T-helper 17 cell (primary cell): ENCODE results near the gene KIF20B. TPM values are rescaled to one million over a fixed set of nuclear protein-coding genes. Genes with fewer than 3 reads are reported as not detected.
A peak's percentile ranks its signal among the peaks of the same experiment; 100 is the strongest.

Experiments
- ATAC-seq: fragments of 150-1000 bp; cut with Tn5 transposase; 2 replicates; pipeline ENCODE4 v1.10.0; 2021; ENCODE audit warnings: mild to moderate bottlenecking, moderate library complexity
- DNase-seq, 3 donors: peaks; one replicate each; pipeline versions ENCODE4 v3.0.0 to v3.0.0-alpha.2; 2020 to 2021
- H3K9me3 ChIP-seq: one replicate; pipeline ENCODE4 v1.7.0; 2013; ENCODE audit warnings: low read length, mild to moderate bottlenecking; ENCODE audit not compliant: control insufficient read depth, poor library complexity, severe bottlenecking
- H3K27ac Mint-ChIP-seq: one replicate; pipeline ENCODE4 v1.8.0; 2022; ENCODE audit warnings: mild to moderate bottlenecking, moderate library complexity, mixed read lengths
- H3K27me3 Mint-ChIP-seq: one replicate; pipeline ENCODE4 v1.8.0; 2022; ENCODE audit warnings: mixed read lengths
- H3K36me3 Mint-ChIP-seq: one replicate; pipeline ENCODE4 v1.8.0; 2022; ENCODE audit warnings: low read depth, mixed read lengths
- H3K4me1 Mint-ChIP-seq: one replicate; pipeline ENCODE4 v1.8.0; 2022; ENCODE audit warnings: mild to moderate bottlenecking, mixed read lengths
- H3K4me3 Mint-ChIP-seq: one replicate; pipeline ENCODE4 v1.8.0; 2022; ENCODE audit warnings: mild to moderate bottlenecking, moderate library complexity, mixed read lengths
- total RNA-seq, 4 donors: library from RNA in 2 of 4; stranded (reverse) in 2 of 4; gene quantifications; one replicate each; pipeline ENCODE4 v1.2.3 and lab custom pipeline; 2022 to 2026

KIF20B gene, protein sequence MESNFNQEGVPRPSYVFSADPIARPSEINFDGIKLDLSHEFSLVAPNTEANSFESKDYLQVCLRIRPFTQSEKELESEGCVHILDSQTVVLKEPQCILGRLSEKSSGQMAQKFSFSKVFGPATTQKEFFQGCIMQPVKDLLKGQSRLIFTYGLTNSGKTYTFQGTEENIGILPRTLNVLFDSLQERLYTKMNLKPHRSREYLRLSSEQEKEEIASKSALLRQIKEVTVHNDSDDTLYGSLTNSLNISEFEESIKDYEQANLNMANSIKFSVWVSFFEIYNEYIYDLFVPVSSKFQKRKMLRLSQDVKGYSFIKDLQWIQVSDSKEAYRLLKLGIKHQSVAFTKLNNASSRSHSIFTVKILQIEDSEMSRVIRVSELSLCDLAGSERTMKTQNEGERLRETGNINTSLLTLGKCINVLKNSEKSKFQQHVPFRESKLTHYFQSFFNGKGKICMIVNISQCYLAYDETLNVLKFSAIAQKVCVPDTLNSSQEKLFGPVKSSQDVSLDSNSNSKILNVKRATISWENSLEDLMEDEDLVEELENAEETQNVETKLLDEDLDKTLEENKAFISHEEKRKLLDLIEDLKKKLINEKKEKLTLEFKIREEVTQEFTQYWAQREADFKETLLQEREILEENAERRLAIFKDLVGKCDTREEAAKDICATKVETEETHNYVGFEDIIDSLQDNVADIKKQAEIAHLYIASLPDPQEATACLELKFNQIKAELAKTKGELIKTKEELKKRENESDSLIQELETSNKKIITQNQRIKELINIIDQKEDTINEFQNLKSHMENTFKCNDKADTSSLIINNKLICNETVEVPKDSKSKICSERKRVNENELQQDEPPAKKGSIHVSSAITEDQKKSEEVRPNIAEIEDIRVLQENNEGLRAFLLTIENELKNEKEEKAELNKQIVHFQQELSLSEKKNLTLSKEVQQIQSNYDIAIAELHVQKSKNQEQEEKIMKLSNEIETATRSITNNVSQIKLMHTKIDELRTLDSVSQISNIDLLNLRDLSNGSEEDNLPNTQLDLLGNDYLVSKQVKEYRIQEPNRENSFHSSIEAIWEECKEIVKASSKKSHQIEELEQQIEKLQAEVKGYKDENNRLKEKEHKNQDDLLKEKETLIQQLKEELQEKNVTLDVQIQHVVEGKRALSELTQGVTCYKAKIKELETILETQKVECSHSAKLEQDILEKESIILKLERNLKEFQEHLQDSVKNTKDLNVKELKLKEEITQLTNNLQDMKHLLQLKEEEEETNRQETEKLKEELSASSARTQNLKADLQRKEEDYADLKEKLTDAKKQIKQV (N-terminal part only)
- total RNA-seq (10 to 100 TPM; 17.6 to 36.2 TPM), total RNA-seq (lab: John Stamatoyannopoulos, UW) (65.4 to 87.6 reads per million in 2 donors)

DNA sequence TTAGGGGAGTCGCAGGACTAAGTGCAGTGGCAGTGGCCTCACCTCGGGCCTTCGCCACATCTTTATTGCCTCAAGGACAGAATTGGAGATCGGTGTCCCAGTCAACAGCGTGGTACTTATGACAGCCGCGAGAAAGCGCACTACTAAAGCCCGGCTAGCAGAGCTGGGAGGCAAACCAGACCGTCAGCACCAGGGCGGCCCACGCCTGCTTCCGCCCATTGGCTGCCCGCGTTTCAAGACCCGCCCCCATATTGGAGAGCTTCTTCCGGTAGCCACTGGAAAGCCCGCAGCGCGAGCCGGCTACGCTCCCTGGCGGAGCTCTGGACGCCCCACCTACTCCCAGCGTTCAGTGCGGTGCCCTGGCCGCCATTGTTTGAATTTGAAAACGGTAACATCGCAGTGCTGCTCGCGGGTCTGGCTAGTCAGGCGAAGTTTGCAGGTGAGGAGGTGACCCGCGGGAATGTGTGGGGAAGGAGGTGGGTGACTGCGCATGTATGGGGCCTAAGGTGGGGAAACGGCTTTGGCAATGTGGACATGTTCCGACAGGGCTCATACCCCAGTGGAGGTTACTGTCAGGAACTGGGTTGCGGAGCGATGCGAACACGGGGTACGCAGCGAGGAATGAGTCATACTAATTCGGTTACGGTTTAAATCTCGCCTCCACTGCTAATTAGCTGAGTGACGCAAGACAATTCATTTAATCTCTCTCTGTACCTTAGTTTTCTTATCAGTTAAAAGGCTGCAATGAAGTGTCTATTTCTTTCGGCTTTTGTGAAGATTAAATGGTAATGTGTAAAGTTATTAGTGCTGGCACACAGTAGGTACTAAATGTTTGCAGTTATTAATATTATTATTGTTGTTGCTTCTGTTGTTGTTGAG, at the start of gene KIF20B:
TSS of gene KIF20B (plus strand) at position 349 of the 879 bp plus-strand sequence. CDS start 3,705 bp downstream, outside the sequence.
- no peaks in the 10 kb centered on the region for H3K27me3 Mint-ChIP-seq
- peak within 1 kb of the TSS; percentile 98 for H3K4me3 Mint-ChIP-seq
- DNase-seq (peak; percentile 89 to 91 (median 91)), ATAC-seq (peak; percentile 97)
- H3K27ac Mint-ChIP-seq, result peak within 1 kb of the TSS; percentile 94
- H3K4me1 Mint-ChIP-seq, result peaks cover 24% of the 10 kb centered on the region
- H3K36me3 Mint-ChIP-seq, result no peaks in the 10 kb centered on the region
- no peaks in the 10 kb centered on the region for H3K9me3 ChIP-seq

DNA sequence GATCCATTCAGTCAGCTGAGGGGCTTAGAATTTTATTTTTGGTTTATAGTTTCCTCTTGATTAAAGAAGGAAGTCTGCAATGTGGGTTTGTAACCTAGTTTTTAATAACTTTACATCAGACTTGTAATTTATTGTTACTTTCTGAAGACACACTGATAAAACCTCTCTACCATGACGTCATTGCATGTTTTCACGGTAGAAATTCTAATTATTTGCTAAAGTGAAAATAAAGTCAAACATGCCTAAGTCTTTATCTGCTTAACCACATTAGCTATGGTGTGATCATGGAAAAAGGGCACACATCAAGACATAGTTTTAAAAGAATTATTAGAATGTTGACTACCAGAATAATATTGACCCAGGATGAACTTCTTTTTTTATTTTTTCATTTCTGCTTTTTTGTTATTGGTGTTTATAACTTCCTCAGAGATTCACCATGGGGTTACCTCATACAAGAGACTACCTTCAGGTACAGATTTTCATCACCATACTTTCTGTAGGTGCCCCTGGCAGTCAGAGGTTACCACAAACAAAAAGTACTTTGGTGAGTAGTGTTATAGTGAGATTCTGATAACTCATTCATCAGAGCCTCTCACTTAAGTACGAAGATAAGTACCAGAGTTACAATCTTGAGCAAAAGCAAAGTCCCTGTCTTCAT, 49.3 kb upstream of the KIF20B start:
- no peak overlapping the region for H3K27ac Mint-ChIP-seq
- H3K4me3 Mint-ChIP-seq, result no peak overlapping the region
- H3K27me3 Mint-ChIP-seq, result peaks cover 23% of the 10 kb centered on the region
- no peaks in the 10 kb centered on the region for H3K9me3 ChIP-seq
- H3K36me3 Mint-ChIP-seq, result no peaks in the 10 kb centered on the region
- ATAC-seq (no peak), DNase-seq (no peak)
- peaks cover 3% of the 10 kb centered on the region for H3K4me1 Mint-ChIP-seq

DNA sequence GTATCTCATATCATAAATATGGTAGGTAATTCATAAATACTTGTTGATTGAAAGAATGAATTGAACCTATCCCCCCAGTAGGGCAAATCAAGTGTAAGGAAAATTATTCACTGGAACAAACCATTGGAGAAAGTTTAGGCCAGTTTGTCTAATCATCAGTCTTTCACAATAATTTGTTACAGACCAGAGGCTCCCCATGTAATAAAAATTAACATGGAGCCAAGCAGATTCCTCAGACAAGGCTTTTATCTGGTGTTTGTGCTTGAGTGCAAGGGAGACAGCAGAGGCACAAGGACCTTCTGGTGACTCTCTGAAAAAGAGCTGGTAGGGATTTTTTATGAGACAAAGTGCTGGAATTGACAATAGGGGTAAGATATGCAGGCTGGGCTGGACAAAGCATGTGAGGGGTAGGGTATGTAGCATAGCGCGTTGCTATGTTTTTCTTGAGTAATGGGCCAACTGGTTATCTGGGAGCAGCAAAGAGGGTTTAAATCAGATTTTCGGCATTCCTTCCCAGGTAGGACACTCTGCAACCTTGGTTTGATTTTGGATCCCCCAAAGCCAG, 48.5 kb upstream of the KIF20B start:
- DNase-seq (no peak), ATAC-seq (no peak)
- peaks cover 16% of the 10 kb centered on the region for H3K27me3 Mint-ChIP-seq
- no peaks in the 10 kb centered on the region for H3K9me3 ChIP-seq
- peaks cover 3% of the 10 kb centered on the region for H3K4me1 Mint-ChIP-seq
- no peaks in the 10 kb centered on the region for H3K36me3 Mint-ChIP-seq
- H3K4me3 Mint-ChIP-seq, result no peak overlapping the region
- H3K27ac Mint-ChIP-seq, result no peak overlapping the region

DNA sequence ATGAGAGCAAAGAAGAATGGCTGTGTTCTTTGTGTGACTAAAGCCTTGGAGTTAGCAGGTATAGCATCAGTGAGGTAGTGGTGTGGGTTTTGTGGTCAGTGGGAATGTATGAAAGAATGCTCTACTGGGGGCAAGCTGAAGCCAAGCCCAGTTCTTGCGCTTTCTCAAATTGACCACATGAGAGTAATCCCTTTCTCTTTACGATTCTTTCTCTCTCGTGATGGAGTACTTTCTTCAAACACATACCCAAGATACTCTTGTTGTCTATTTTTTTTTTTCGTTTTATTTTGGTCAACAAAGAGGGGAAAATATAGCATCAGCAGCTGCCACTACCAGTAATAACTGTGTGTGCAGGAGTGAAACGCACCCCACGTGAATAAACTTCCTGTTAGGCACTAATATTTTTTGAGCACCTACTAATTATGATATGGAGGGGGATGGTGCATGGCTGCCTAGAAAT, 48.0 kb upstream of the KIF20B start:
- DNase-seq (no peak), ATAC-seq (no peak)
- Mint-ChIP-seq H3K27me3 (peaks cover 15% of the 10 kb centered on the region), H3K4me1 (peaks cover 3% of the 10 kb centered on the region), H3K27ac (no peak overlapping the region), H3K36me3 (no peaks in the 10 kb centered on the region), H3K4me3 (no peak overlapping the region)
- H3K9me3 ChIP-seq, result no peaks in the 10 kb centered on the region

DNA sequence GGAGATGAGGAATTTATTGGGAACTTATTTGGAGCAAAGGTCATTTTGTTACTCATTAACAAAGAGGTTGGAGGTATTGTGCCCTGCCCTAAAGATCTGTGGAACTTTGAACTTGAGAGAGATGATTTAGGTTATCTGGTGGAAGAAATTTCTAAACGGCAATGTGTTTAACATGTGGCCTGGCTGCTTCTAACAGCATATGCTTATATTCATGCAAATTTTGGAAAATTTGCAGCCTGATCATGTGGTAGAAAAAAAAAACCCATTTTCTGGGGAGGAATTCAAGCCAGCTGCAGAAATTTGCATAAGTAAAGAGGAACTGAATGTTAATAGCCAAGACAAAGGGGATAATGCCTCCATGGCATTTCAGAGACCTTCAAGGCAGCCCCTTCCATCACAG, 45.7 kb upstream of the KIF20B start:
- H3K27ac Mint-ChIP-seq, result no peak overlapping the region
- ATAC-seq, result no peak
- DNase-seq, result no peak
- no peaks in the 10 kb centered on the region for H3K9me3 ChIP-seq
- no peak overlapping the region for H3K4me3 Mint-ChIP-seq
- peaks cover 15% of the 10 kb centered on the region for H3K27me3 Mint-ChIP-seq
- H3K4me1 Mint-ChIP-seq, result peaks cover 3% of the 10 kb centered on the region
- H3K36me3 Mint-ChIP-seq, result no peaks in the 10 kb centered on the region

DNA sequence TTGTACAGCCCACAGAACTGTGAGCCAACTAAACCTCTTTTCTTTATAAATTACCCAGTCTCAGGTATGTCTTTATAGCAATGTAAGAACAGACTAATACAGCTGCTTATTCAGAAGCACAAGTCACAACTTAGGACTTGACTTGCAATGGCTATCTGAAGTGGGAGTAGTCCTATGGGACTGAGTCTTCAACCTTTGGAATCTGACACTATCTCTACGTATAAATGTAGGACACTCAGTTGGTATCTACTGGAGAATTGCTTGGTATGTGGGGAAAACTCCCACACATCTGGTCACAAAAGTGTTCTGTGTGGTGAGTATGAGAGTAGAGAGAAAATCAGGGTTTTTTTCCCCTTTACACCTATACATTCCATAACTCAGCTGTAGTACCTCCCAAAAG, 44.1 kb upstream of the KIF20B start:
- no peak overlapping the region for H3K4me3 Mint-ChIP-seq
- peaks cover 3% of the 10 kb centered on the region for H3K4me1 Mint-ChIP-seq
- H3K36me3 Mint-ChIP-seq, result no peaks in the 10 kb centered on the region
- no peak for DNase-seq
- peaks cover 15% of the 10 kb centered on the region for H3K27me3 Mint-ChIP-seq
- no peaks in the 10 kb centered on the region for H3K9me3 ChIP-seq
- no peak overlapping the region for H3K27ac Mint-ChIP-seq
- ATAC-seq, result no peak

DNA sequence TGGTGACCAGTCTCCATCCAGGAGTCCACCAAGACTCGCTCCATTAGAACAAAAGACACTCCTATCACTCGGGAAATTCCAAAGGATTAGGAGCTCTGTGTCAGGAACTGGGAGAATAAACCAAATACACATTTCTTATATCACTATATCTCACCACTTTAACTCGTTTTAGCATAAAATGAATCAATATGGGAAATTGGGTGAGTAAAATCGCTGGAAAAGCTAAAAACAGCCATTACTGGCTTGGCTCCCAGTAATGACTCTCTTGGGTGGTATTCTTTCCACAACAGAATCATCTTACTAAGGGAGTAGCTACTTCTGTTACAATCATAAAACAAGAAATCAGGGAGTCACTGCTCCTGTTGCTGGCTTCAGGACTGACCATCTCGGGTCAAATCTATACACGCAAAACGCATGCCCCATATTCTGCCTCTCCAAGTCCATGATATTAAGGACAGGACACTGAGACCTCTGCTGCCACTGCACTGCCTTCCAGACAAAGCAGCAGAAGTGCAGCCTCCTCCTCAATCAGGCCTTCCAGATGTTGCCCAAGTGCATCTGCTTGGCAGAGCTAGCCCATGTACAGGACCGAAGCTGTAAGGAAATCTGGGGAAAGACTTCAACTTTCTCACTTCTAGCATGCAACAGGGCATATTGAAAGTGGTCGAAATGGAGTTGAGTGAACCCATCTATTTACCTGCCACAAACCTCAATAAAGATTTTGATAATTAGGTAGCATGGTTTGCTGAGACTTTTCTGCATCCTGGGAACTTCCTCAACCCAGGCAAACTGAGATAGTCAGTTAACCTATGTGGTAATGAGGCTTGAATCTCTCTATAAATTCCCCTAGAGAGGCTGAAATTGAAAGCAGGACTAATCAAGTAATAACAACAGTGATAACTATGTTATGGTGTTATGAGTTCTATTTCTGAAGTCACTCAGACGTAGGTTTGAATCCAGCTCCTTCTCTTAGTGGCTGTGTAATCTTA, 42.0 kb upstream of the KIF20B start:
- no peak for DNase-seq
- no peaks in the 10 kb centered on the region for H3K36me3 Mint-ChIP-seq
- H3K4me1 Mint-ChIP-seq, result no peaks in the 10 kb centered on the region
- no peak overlapping the region for H3K4me3 Mint-ChIP-seq
- peaks cover 20% of the 10 kb centered on the region for H3K27me3 Mint-ChIP-seq
- no peaks in the 10 kb centered on the region for H3K9me3 ChIP-seq
- no peak for ATAC-seq
- no peak overlapping the region for H3K27ac Mint-ChIP-seq

DNA sequence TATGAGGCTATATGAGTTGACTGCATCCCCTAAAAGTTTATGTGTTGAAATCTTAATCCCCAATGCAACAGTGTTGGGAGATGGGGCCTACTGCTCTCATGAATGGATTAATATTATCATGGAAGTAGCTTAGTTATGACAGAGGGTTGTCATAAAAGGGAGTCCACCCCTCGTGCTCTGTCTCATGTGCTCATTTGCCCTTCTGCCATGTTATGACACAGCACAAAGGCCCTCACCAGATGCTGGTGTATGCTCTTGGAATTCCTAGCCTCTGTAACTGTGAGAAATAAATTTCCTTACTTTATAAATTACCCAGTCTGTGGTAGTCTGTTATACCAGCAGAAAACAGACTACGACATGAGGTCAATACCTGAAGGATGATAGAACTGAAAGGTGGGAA, 38.8 kb upstream of the KIF20B start:
- Mint-ChIP-seq H3K27ac (no peak overlapping the region), H3K4me1 (peaks cover 2% of the 10 kb centered on the region), H3K27me3 (peaks cover 25% of the 10 kb centered on the region), H3K4me3 (no peak overlapping the region), H3K36me3 (no peaks in the 10 kb centered on the region)
- DNase-seq (no peak), ATAC-seq (no peak)
- no peaks in the 10 kb centered on the region for H3K9me3 ChIP-seq

DNA sequence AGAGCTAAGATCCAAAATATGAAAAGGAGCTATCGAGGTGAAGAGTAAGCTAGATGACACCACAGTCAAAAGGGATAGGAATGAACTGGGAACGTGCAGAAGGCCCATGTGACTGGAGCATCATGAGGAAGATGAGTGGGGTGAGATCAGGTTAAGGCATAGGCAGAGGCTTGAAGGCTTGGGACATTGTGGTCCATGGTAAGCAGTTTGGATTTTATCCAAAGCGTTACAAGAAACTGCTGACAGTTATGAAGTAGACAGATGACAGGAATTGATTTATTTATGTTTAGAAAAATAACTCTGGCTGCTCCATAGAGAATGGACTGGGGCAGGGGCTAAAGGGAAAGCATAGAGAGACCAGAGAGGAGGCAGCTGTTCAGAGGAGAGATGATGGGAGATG, 38.2 kb upstream of the KIF20B start:
- no peaks in the 10 kb centered on the region for H3K9me3 ChIP-seq
- Mint-ChIP-seq H3K27me3 (peaks cover 25% of the 10 kb centered on the region), H3K4me1 (peaks cover 2% of the 10 kb centered on the region), H3K36me3 (no peaks in the 10 kb centered on the region), H3K27ac (no peak overlapping the region), H3K4me3 (no peak overlapping the region)
- ATAC-seq, result no peak
- DNase-seq, result no peak

DNA sequence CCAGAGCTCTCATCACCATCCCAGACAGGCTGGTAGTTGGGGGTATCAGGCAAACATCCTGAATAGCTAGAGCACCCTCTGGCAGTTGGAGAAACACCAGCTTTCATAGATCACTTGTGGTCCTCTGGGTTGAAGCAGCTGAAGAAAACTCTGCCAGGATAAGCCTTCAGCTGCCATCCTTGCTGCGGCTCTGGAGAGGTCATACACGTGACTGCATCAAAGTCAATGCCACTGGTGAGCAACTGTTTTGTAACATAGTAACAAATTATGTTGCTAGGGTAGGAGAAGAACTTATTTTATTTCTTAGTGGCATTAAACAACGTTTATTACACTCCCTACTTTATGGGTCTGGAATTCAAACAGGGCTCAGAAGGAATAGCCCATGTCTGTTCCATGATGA, 37.2 kb upstream of the KIF20B start:
- no peak overlapping the region for H3K4me3 Mint-ChIP-seq
- H3K4me1 Mint-ChIP-seq, result peaks cover 6% of the 10 kb centered on the region
- peaks cover 26% of the 10 kb centered on the region for H3K27me3 Mint-ChIP-seq

DNA sequence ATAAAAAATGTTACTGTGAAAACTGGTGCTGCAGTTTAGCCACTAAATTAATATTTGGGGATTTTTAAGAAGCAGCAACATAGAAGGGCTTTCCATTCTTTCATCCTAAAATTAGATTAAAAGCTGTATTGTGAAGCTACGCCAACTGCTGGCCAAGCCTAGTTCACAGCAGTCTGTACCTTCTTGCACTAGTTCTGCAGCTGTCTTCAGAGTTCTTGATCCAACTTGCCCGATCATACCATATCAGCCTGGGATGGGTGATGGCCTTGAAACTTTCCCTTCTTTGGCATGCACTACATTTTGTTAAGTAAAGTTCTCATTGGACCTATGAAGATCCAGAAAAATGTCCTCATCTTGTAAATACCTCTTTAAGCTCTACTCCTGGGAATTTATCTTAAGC, 36.1 kb upstream of the KIF20B start:
- no peaks in the 10 kb centered on the region for H3K9me3 ChIP-seq
- H3K4me3 Mint-ChIP-seq, result no peak overlapping the region
- H3K36me3 Mint-ChIP-seq, result no peaks in the 10 kb centered on the region
- peaks cover 26% of the 10 kb centered on the region for H3K27me3 Mint-ChIP-seq
- H3K27ac Mint-ChIP-seq, result no peak overlapping the region
- ATAC-seq (no peak), DNase-seq (no peak)
- peaks cover 6% of the 10 kb centered on the region for H3K4me1 Mint-ChIP-seq

More for the DNA sequence above, 37.2 kb upstream of the KIF20B start:
- no peaks in the 10 kb centered on the region for H3K9me3 ChIP-seq
- Mint-ChIP-seq H3K36me3 (no peaks in the 10 kb centered on the region), H3K27ac (no peak overlapping the region)
- DNase-seq (no peak), ATAC-seq (no peak)
